PC-9 (cell line): ENCODE data around the gene CLIP1. TPM values are rescaled to one million over a fixed set of nuclear protein-coding genes. Genes with fewer than 3 reads are reported as not detected.

Experiments used
- BruUV-seq: library from RNA; stranded (reverse); fragments of 400-500 nt; replicated peaks from 2 replicates; lab custom pipeline; 2021; lab: Mats Ljungman, UMichigan
- CTCF ChIA-PET: fragments of 300-600 bp; sonication (Branson Sonifier 250); formaldehyde crosslinking; loops from one replicate; lab custom pipeline; 2022; ENCODE audit warnings: antibody characterized with exemption; lab: Charles Lee
- POLR2A ChIA-PET: fragments of 300-600 bp; sonication (Branson Sonifier 250); formaldehyde crosslinking; loops from one replicate; lab custom pipeline; 2022; ENCODE audit warnings: antibody characterized with exemption; ENCODE audit not compliant: unreplicated experiment; lab: Charles Lee
- DNase-seq, 2 experiments: peaks; one replicate each; pipeline versions ENCODE4 v3.0.0 to v3.0.0-alpha.2; 2015 to 2022; ENCODE audit warnings: mixed read lengths in 1 of 2
- H2AFZ ChIP-seq: fragments of 200-600 bp; sonication (generic); 2 replicates; pipeline ENCODE4 v1.8.1; 2017; ENCODE audit warnings: antibody characterized with exemption
- H3F3A ChIP-seq: fragments of 200-600 bp; sonication (generic); 2 replicates; pipeline ENCODE4 v1.8.1; 2017; ENCODE audit warnings: antibody characterized with exemption, mild to moderate bottlenecking, low read depth; ENCODE audit not compliant: insufficient read depth
- H3K27ac ChIP-seq: fragments of 200-600 bp; sonication (generic); 2 replicates; pipeline ENCODE4 v1.6.1; 2016; ENCODE audit warnings: mixed run types
- H3K27me3 ChIP-seq: fragments of 200-600 bp; sonication (generic); 2 replicates; pipeline ENCODE4 v1.6.1; 2016; ENCODE audit warnings: low read depth, mixed run types; ENCODE audit not compliant: insufficient read depth
- H3K36me3 ChIP-seq: fragments of 200-600 bp; sonication (generic); 2 replicates; pipeline ENCODE4 v1.6.1; 2016; ENCODE audit warnings: low read depth, mixed run types
- H3K4me1 ChIP-seq: fragments of 200-600 bp; sonication (generic); replicated peaks from 2 replicates; pipeline ENCODE4 v1.6.1; 2016; ENCODE audit warnings: mixed run types; ENCODE audit not compliant: insufficient read depth
- H3K4me2 ChIP-seq: fragments of 200-600 bp; sonication (generic); 2 replicates; pipeline ENCODE4 v1.6.1; 2017; ENCODE audit warnings: mixed run types
- H3K4me3 ChIP-seq: fragments of 200-600 bp; sonication (generic); 2 replicates; pipeline ENCODE4 v1.6.1; 2016; ENCODE audit warnings: mixed run types
- H3K79me2 ChIP-seq: fragments of 200-600 bp; sonication (generic); 2 replicates; pipeline ENCODE4 v1.6.1; 2017; ENCODE audit warnings: low read depth, mixed run types
- H3K9me2 ChIP-seq: fragments of 200-600 bp; sonication (generic); 2 replicates; pipeline ENCODE4 v1.8.1; 2017; ENCODE audit warnings: mild to moderate bottlenecking; ENCODE audit not compliant: insufficient read depth
- H3K9me3 ChIP-seq: fragments of 200-600 bp; sonication (generic); 2 replicates; pipeline ENCODE4 v1.8.1; 2016; ENCODE audit warnings: low read depth; ENCODE audit not compliant: insufficient read depth
- H4K20me1 ChIP-seq: fragments of 200-600 bp; sonication (generic); 2 replicates; pipeline ENCODE4 v1.8.1; 2017; ENCODE audit not compliant: insufficient read depth
- EZH2 ChIP-seq: fragments of 200-600 bp; sonication (generic); IDR thresholded peaks from 2 replicates; pipeline ENCODE4 v1.8.0; 2017; ENCODE audit warnings: antibody characterized with exemption, low read depth
- intact Hi-C: fragments of 100-400 bp; cut with micrococcal nuclease; formaldehyde crosslinking; loops from one replicate; pipeline ENCODE4 v1.10.0; 2022; ENCODE audit not compliant: unreplicated experiment
- total RNA-seq: library from RNA; stranded (reverse); gene quantifications from 2 replicates; pipeline ENCODE4 v1.2.3, GENCODE V29; 2021
- TF ChIP-seq, protein P1 (sequence below): fragments of 200-600 bp; sonication (generic); conservative IDR thresholded peaks from 2 replicates; pipeline ENCODE4 v1.6.1; 2017; ENCODE audit warnings: mixed run types, antibody characterized with exemption, mild to moderate bottlenecking, moderate library complexity

CLIP1 gene
- total RNA-seq, 1 experiment from 2014 or later: 86.9 TPM

DNA sequence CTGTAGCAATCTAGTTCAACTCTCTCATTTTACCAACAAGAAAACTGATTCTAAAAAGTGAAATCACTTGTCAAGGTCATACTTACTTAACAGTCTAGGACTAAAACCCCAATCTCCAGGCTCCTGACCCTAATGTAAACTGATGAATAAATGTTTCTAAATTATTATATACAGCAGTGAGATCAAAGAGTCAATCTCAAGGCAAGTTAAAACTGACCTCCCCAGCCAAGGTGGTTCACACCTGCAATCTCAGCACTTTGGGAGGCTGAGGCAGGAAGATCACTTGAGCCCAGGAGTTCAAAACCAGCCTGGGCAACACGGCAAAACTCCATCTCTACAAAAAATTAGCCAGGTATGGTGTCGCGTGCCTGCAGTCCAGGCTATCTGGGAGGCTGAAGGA, 15.3 kb downstream of the CLIP1 start:
- Histone ChIP-seq H3K4me1 (peaks cover 16% of the 10 kb centered on the region), H3K79me2 (peaks cover 81% of the 10 kb centered on the region), H3K27me3 (no peaks in the 10 kb centered on the region), H2AFZ (no peak overlapping the region), H3K27ac (peak overlapping the region; percentile 88), H3K4me3 (no peak overlapping the region), H3K4me2 (peak overlapping the region; percentile 32; the same call in 1 of the 2 replicates), H3K9me2 (no peaks in the 10 kb centered on the region), H3F3A (peaks cover 27% of the 10 kb centered on the region; the same call in 1 of the 2 replicates), H3K9me3 (no peaks in the 10 kb centered on the region), H4K20me1 (no peaks in the 10 kb centered on the region), H3K36me3 (no peaks in the 10 kb centered on the region)
- no TSS peak for BruUV-seq
- ChIA-PET POLR2A (no interaction called here), CTCF (no interaction called here)
- intact Hi-C loops: no loop called here
- no peak for DNase-seq
- TF ChIP-seq, protein P1, sequence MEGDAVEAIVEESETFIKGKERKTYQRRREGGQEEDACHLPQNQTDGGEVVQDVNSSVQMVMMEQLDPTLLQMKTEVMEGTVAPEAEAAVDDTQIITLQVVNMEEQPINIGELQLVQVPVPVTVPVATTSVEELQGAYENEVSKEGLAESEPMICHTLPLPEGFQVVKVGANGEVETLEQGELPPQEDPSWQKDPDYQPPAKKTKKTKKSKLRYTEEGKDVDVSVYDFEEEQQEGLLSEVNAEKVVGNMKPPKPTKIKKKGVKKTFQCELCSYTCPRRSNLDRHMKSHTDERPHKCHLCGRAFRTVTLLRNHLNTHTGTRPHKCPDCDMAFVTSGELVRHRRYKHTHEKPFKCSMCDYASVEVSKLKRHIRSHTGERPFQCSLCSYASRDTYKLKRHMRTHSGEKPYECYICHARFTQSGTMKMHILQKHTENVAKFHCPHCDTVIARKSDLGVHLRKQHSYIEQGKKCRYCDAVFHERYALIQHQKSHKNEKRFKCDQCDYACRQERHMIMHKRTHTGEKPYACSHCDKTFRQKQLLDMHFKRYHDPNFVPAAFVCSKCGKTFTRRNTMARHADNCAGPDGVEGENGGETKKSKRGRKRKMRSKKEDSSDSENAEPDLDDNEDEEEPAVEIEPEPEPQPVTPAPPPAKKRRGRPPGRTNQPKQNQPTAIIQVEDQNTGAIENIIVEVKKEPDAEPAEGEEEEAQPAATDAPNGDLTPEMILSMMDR: no peak
- no peak for TF ChIP-seq EZH2

DNA sequence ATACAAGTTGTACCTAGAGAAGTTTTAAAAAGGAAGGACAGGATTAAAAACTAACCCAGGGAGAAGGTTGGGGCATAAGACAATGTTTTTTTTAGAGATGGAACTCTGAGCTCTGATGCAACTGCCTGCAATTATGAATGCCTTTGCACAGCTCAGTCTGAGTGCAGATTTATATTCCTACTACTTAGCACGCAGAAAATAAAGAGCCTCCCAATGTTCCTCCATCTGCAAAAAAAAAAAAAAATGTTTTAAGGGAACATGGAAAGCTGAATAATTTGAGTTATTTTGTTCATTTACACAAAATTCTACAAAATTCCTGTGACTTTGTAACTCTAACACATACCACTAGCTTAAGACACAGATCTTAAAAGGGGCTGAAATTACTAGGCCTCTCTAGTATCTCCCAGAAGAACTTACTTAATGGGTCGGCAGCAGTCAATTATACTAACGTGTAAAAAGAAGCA, 15.7 kb downstream of the CLIP1 start:
- no peaks in the 10 kb centered on the region for H3K9me2 ChIP-seq
- peaks cover 32% of the 10 kb centered on the region for H3F3A ChIP-seq
- no peak for DNase-seq
- peak overlapping the region; percentile 32; the same call in 1 of the 2 replicates for H3K4me2 ChIP-seq
- TF ChIP-seq, protein P1: no peak
- TF ChIP-seq EZH2: no peak
- no peaks in the 10 kb centered on the region for H3K9me3 ChIP-seq
- intact Hi-C loops: no loop called here
- no TSS peak for BruUV-seq
- ChIA-PET POLR2A (interaction anchor here (0.6 kb wide), 1 partner anchor 14 kb away, joined by 4 read pairs; no protein-coding TSS in a partner anchor), CTCF (interaction anchor here (0.5 kb wide), 1 partner anchor 65 kb away, joined by 4 read pairs; no protein-coding TSS in a partner anchor)
- peak overlapping the region; percentile 88 for H3K27ac ChIP-seq
- no peaks in the 10 kb centered on the region for H3K27me3 ChIP-seq
- no peaks in the 10 kb centered on the region for H3K36me3 ChIP-seq
- peaks cover 82% of the 10 kb centered on the region for H3K79me2 ChIP-seq
- H3K4me3 ChIP-seq: no peak overlapping the region
- peaks cover 16% of the 10 kb centered on the region for H3K4me1 ChIP-seq
- H2AFZ ChIP-seq: no peak overlapping the region
- H4K20me1 ChIP-seq: no peaks in the 10 kb centered on the region

DNA sequence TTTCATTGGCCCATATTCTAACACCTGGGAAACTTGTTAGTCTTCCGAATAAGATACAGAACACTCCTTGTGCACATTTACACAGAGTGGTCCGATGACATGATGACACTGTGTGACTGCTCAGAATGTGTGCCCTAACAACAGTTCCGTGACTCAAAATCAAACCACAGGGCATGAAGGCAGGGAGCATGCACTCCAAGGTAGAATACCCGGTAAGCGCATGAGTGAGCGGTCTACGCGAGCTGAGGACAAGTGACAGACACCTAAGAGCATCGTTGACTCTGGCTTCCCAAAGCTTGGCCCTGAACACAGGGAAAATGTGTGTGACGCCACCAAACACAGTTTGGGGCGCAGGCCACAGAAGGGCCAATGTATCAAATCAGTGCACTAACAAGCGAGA, 18.6 kb downstream of the CLIP1 start:
- Histone ChIP-seq H3K27ac (no peak overlapping the region), H3F3A (peaks cover 51% of the 10 kb centered on the region), H3K9me2 (no peaks in the 10 kb centered on the region), H3K36me3 (no peaks in the 10 kb centered on the region), H2AFZ (no peak overlapping the region), H3K79me2 (peaks cover 71% of the 10 kb centered on the region), H3K4me3 (no peak overlapping the region), H3K4me1 (peaks cover 36% of the 10 kb centered on the region), H3K27me3 (no peaks in the 10 kb centered on the region), H3K9me3 (no peaks in the 10 kb centered on the region), H3K4me2 (no peak overlapping the region), H4K20me1 (no peaks in the 10 kb centered on the region)
- DNase-seq: no peak
- no peak for TF ChIP-seq EZH2
- ChIA-PET POLR2A (no interaction called here), CTCF (interaction anchor here (0.6 kb wide), 1 partner anchor 31 kb away, joined by 4 read pairs; no protein-coding TSS in a partner anchor)
- BruUV-seq: no TSS peak
- intact Hi-C loops: no loop called here
